ENCODE data around the gene RELN. TPM values are rescaled to one million over a fixed set of nuclear protein-coding genes. Genes with fewer than 3 reads are reported as not detected.

Gene RELN
- total RNA-seq, 2 experiments from 2014 or later, result not detected

DNA sequence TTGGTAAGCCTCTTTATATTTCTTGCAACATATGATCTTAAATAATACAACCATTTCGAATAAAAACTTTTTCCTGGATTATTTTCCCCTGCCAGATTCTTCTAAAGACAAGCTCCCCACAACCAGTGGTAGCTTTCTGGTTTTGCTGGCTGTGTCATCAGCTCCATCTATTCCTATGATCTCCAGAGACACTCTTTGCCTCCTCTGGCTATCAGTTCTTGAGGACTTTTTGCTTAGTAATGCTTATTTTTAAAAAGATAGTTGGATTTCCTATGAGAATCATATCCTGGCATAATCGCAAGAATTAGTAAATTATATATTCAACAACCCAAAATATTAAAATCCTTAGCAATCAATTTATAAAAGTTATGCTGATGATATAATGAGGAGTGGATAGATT, 439.7 kb downstream of the RELN start:
- H3K27ac ChIP-seq (ENCODE audit: low read depth in 1 of 2, low read length in 2 of 2), result no peak overlapping the region
- intact Hi-C loops (cut with DNase I, micrococcal nuclease), result no loop called here
- peaks cover 0 to 3% of the 10 kb centered on the region in 2 experiments for H3K27me3 ChIP-seq (ENCODE audit: control insufficient read depth in 1 of 2, insufficient read depth in 2 of 2, low read length in 2 of 2)
- TF ChIP-seq, protein P1, sequence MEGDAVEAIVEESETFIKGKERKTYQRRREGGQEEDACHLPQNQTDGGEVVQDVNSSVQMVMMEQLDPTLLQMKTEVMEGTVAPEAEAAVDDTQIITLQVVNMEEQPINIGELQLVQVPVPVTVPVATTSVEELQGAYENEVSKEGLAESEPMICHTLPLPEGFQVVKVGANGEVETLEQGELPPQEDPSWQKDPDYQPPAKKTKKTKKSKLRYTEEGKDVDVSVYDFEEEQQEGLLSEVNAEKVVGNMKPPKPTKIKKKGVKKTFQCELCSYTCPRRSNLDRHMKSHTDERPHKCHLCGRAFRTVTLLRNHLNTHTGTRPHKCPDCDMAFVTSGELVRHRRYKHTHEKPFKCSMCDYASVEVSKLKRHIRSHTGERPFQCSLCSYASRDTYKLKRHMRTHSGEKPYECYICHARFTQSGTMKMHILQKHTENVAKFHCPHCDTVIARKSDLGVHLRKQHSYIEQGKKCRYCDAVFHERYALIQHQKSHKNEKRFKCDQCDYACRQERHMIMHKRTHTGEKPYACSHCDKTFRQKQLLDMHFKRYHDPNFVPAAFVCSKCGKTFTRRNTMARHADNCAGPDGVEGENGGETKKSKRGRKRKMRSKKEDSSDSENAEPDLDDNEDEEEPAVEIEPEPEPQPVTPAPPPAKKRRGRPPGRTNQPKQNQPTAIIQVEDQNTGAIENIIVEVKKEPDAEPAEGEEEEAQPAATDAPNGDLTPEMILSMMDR (IDR thresholded peaks at IDR 0.05), result no peak
- Mint-ChIP-seq H3K27me3 (peaks cover 27% of the 10 kb centered on the region), H3K9me3 (no peaks in the 10 kb centered on the region), H3K4me3 (no peak overlapping the region), H3K4me1 (ENCODE audit: low read depth) (no peaks in the 10 kb centered on the region), H3K27ac (no peak overlapping the region), H3K36me3 (ENCODE audit: low read depth) (no peaks in the 10 kb centered on the region)
- H3K4me1 ChIP-seq (ENCODE audit: insufficient read depth, low read length), result no peaks in the 10 kb centered on the region
- ChIA-PET POLR2A (no interaction called here), CTCF (no interaction called here)
- H3K36me3 ChIP-seq (ENCODE audit: insufficient read depth, low read length), result no peaks in the 10 kb centered on the region
- no peaks in the 10 kb centered on the region for H3K9me3 ChIP-seq (ENCODE audit: control insufficient read depth in 1 of 2, insufficient read depth in 1 of 2, low read length in 2 of 2)
- ATAC-seq (ENCODE audit: poor library complexity) (no peak), DNase-seq (no peak)
- H3K4me3 ChIP-seq (ENCODE audit: low read length), result no peak overlapping the region

DNA sequence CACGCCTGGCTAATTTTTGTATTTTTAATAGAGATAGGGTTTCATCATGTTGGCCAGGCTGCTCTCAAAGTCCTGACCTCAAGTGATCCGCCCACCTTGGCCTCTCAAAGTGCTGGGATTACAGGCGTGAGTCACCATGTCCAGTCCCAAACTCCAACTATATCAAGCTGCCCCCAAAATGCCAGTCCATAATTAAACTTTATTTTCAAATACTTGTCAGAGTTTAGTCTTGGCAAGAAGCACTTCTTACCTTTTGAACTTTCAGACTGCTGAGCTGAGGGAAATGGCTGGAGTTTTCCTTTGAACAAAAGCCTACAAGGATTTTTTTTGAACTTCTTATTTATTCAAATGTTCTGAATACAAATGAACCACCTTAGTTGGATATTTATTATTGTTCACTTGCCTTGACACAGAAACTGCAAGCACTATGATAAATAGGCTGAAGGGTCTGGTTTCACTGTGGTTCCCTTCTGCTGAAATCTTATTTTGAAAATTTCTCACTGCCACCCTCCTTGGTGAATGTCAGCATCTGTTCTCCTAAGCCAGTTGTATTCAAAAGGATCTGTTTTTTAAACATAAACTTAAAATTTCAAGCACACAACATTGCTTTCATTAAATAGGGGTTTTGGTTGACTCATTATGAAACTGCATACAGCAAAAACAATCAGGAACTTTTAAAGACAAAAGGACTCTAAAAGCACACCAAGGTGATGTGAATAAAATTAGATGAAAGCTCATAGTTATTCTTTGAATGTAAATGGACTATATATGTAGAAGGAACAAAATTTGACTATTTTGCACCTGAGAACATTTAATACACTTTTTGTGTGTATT, 441.8 kb downstream of the RELN start:
- H3K27me3 Mint-ChIP-seq, result peaks cover 24% of the 10 kb centered on the region

DNA sequence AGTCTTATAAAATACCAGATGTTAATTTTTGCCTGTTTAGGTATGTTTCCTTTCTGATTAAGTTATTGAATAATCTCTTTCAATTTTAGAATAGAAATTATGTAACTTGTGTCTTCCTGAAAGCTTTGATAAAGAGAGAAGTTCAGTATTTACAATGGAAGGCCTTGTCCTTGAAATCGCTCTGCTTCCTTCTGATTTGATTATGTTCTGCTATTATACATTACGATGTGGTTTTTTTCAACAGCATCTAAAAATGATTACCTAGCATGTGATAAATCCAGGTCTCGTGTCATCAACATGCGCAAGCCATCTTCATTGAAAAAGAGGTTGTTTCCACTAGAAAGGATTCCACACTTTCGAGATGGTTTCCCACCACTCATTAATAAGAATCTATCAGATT, 447.0 kb downstream of the RELN start:
- H3K9me3 ChIP-seq (ENCODE audit: control insufficient read depth in 1 of 2, insufficient read depth in 1 of 2, low read length in 2 of 2), result no peaks in the 10 kb centered on the region
- H3K9me3 Mint-ChIP-seq, result no peaks in the 10 kb centered on the region
- no peaks in the 10 kb centered on the region for H3K36me3 Mint-ChIP-seq (ENCODE audit: low read depth)
- peaks cover 13% of the 10 kb centered on the region for H3K27me3 Mint-ChIP-seq
- no peaks in the 10 kb centered on the region for H3K4me1 Mint-ChIP-seq (ENCODE audit: low read depth)
- ATAC-seq (ENCODE audit: poor library complexity), result no peak
- H3K4me3 ChIP-seq (ENCODE audit: low read length), result no peak overlapping the region
- no peak overlapping the region for H3K27ac ChIP-seq (ENCODE audit: low read depth in 1 of 2, low read length in 2 of 2)
- H3K36me3 ChIP-seq (ENCODE audit: insufficient read depth, low read length), result no peaks in the 10 kb centered on the region
- H3K27me3 ChIP-seq (ENCODE audit: control insufficient read depth in 1 of 2, insufficient read depth in 2 of 2, low read length in 2 of 2), result peaks cover 0 to 8% of the 10 kb centered on the region in 2 experiments
- no peak overlapping the region for H3K27ac Mint-ChIP-seq
- TF ChIP-seq, protein P1 (IDR thresholded peaks at IDR 0.05), result no peak
- POLR2A ChIA-PET, result no interaction called here
- H3K4me1 ChIP-seq (ENCODE audit: insufficient read depth, low read length), result no peaks in the 10 kb centered on the region
- no peak for DNase-seq
- no peak overlapping the region for H3K4me3 Mint-ChIP-seq
- CTCF ChIA-PET, result no interaction called here
- intact Hi-C loops (cut with DNase I, micrococcal nuclease), result no loop called here

More for the DNA sequence above, 441.8 kb downstream of the RELN start:
- Histone ChIP-seq H3K27me3 (ENCODE audit: control insufficient read depth in 1 of 2, insufficient read depth in 2 of 2, low read length in 2 of 2) (no peaks in the 10 kb centered on the region), H3K27ac (ENCODE audit: low read depth in 1 of 2, low read length in 2 of 2) (no peak overlapping the region), H3K4me1 (ENCODE audit: insufficient read depth, low read length) (no peaks in the 10 kb centered on the region), H3K4me3 (ENCODE audit: low read length) (no peak overlapping the region), H3K9me3 (ENCODE audit: control insufficient read depth in 1 of 2, insufficient read depth in 1 of 2, low read length in 2 of 2) (no peaks in the 10 kb centered on the region), H3K36me3 (ENCODE audit: insufficient read depth, low read length) (no peaks in the 10 kb centered on the region)
- DNase-seq (no peak), ATAC-seq (ENCODE audit: poor library complexity) (no peak)
- Mint-ChIP-seq H3K27ac (no peak overlapping the region), H3K4me1 (ENCODE audit: low read depth) (no peaks in the 10 kb centered on the region), H3K36me3 (ENCODE audit: low read depth) (no peaks in the 10 kb centered on the region), H3K4me3 (no peak overlapping the region), H3K9me3 (no peaks in the 10 kb centered on the region)
- intact Hi-C loops (cut with DNase I, micrococcal nuclease), result no loop called here
- ChIA-PET CTCF (no interaction called here), POLR2A (no interaction called here)
- TF ChIP-seq, protein P1 (IDR thresholded peaks at IDR 0.05), result no peak

Measured in CD4-positive, alpha-beta T cell (primary cell).